Measurements from ENCODE around the gene DAG1. TPM values are rescaled to one million over a fixed set of nuclear protein-coding genes. Genes with fewer than 3 reads are reported as not detected.
A peak's percentile ranks its signal among the peaks of the same experiment; 100 is the strongest.
"Not testable (repeated sequence)": the region's sequence is repeated elsewhere in the genome, so short reads cannot be mapped to it uniquely, and the experiment has no call there.

Gene DAG1
- total and polyA plus RNA-seq, 7 experiments from 2014 or later: 5.4 to 22.3 (median 16.9) TPM

DNA sequence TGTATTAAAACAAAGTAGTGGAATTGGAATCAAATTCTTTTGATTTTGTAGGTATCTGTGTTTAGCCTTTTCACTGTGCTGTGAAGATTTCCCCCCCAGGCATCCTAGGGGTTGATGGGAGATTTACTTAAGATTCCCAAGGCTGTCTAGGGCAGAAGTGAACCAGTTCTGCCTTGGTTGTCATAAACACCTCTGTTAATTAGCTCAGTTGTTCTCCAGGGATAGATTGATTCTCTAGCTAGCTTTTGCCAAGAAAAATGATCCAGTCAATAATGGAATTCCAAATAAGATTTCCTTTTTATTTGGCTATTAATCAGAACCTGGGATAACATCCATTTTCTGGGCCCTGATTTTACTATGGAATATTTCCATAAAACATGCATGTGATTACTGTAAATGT lies 12.7 kb downstream of the DAG1 start:
- CTCF ChIA-PET: no interaction called here

DNA sequence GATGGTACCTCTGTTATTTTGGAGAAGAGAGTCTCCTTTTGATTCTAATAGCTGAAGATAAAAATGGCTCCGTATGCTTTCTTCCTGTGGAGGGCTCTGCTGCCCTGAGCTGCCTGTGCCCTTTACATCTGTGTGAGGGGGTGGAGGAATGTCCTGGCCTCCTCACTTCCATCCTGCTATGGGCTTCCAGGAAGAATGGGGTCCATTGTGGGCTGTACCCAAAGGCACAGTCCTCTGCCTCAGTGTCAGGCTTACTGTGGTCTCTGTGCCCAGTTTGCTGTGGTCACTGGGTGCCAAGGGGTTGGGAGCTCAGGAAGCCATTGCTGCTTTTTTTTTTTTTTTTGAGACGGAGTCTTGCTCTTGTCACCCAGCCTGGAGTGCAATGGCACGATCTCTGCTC lies 14.4 kb downstream of the DAG1 start:
- H3K27ac ChIP-seq (ENCODE audit: low read depth, low read length): no peak overlapping the region
- peaks cover 0 to 13% (median 0%) of the 10 kb centered on the region in 3 experiments for H3K36me3 ChIP-seq (ENCODE audit: control insufficient read depth in 2 of 3, insufficient read depth in 3 of 3, low read length in 3 of 3)
- Mint-ChIP-seq H3K9me3 (peaks cover 0 to 2% (median 0%) of the 10 kb centered on the region in 11 donors), H3K4me1 (peaks cover 0 to 22% (median 5%) of the 10 kb centered on the region in 7 donors), H3K36me3 (peaks cover 0 to 12% (median 2%) of the 10 kb centered on the region in 5 donors), H3K4me3 (no peak overlapping the region), H3K27me3 (no peaks in the 10 kb centered on the region), H3K27ac (no peak overlapping the region)
- H3K4me1 ChIP-seq (ENCODE audit: control insufficient read depth in 2 of 2, insufficient read depth in 2 of 2, low read length in 2 of 2): no peaks in the 10 kb centered on the region
- no peak overlapping the region for H3K4me3 ChIP-seq (ENCODE audit: low read length)
- no peaks in the 10 kb centered on the region for H3K27me3 ChIP-seq (ENCODE audit: control insufficient read depth in 2 of 2, insufficient read depth in 2 of 2, low read length in 2 of 2)
- intact Hi-C loops (cut with micrococcal nuclease): no loop called here
- ATAC-seq: no peak
- no peak for DNase-seq
- ChIA-PET CTCF (interaction anchor here (1.2 kb wide), 1 partner anchor 33 kb away, joined by 4 read pairs; no protein-coding TSS in a partner anchor), POLR2A (no interaction called here)
- no peaks in the 10 kb centered on the region for H3K9me3 ChIP-seq (ENCODE audit: control insufficient read depth in 2 of 3, low read length in 3 of 3)

More for the DNA sequence above, 12.7 kb downstream of the DAG1 start:
- Mint-ChIP-seq H3K27ac (no peak overlapping the region), H3K27me3 (no peaks in the 10 kb centered on the region), H3K4me3 (no peak overlapping the region), H3K4me1 (peaks cover 0 to 16% (median 5%) of the 10 kb centered on the region in 7 donors), H3K36me3 (peaks cover 0 to 7% (median 0%) of the 10 kb centered on the region in 5 donors), H3K9me3 (peaks cover 0 to 2% (median 0%) of the 10 kb centered on the region in 11 donors)
- no peak for ATAC-seq
- Histone ChIP-seq H3K27ac (ENCODE audit: low read depth, low read length) (no peak overlapping the region), H3K9me3 (ENCODE audit: control insufficient read depth in 2 of 3, low read length in 3 of 3) (no peaks in the 10 kb centered on the region), H3K4me1 (ENCODE audit: control insufficient read depth in 2 of 2, insufficient read depth in 2 of 2, low read length in 2 of 2) (no peaks in the 10 kb centered on the region), H3K27me3 (ENCODE audit: control insufficient read depth in 2 of 2, insufficient read depth in 2 of 2, low read length in 2 of 2) (no peaks in the 10 kb centered on the region), H3K36me3 (ENCODE audit: control insufficient read depth in 2 of 3, insufficient read depth in 3 of 3, low read length in 3 of 3) (peaks cover 0 to under 1% (median 0%) of the 10 kb centered on the region in 3 experiments), H3K4me3 (ENCODE audit: low read length) (no peak overlapping the region)
- POLR2A ChIA-PET: no interaction called here
- no peak for DNase-seq
- intact Hi-C loops (cut with micrococcal nuclease): no loop called here

DNA sequence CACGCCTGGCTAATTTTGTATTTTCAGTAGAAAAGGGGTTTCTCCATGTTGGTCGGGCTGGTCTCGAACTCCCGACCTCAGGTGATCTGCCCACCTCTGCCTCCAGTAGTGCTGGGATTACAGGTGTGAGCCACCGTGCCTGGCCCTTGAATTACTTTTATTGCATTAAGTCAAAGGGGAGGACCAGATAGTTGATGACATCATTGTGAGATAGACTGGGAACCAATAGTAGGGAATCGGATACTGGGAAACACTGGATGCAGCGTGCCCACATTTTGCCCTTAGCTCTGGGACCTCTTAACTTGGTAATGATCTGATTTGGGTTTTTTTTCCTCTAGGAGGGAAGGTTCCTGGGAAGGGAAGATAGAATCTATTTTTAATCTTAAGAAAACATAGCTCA lies 19.2 kb downstream of the DAG1 start:
- Histone ChIP-seq H3K36me3 (ENCODE audit: control insufficient read depth in 2 of 3, insufficient read depth in 3 of 3, low read length in 3 of 3) (peaks cover 0 to 13% (median 0%) of the 10 kb centered on the region in 3 experiments), H3K9me3 (ENCODE audit: control insufficient read depth in 2 of 3, low read length in 3 of 3) (no peaks in the 10 kb centered on the region), H3K27me3 (ENCODE audit: control insufficient read depth in 2 of 2, insufficient read depth in 2 of 2, low read length in 2 of 2) (no peaks in the 10 kb centered on the region), H3K27ac (ENCODE audit: low read depth, low read length) (no peak overlapping the region), H3K4me3 (ENCODE audit: low read length) (no peak overlapping the region), H3K4me1 (ENCODE audit: control insufficient read depth in 2 of 2, insufficient read depth in 2 of 2, low read length in 2 of 2) (no peaks in the 10 kb centered on the region)
- Mint-ChIP-seq H3K27me3 (no peaks in the 10 kb centered on the region), H3K9me3 (no peaks in the 10 kb centered on the region), H3K4me1 (peaks cover 2 to 21% (median 9%) of the 10 kb centered on the region in 7 donors), H3K4me3 (no peak overlapping the region), H3K36me3 (peaks cover 3 to 13% (median 10%) of the 10 kb centered on the region in 5 donors), H3K27ac (no peak overlapping the region)
- POLR2A ChIA-PET: no interaction called here
- CTCF ChIA-PET: no interaction called here
- DNase-seq (no peak), ATAC-seq (no peak)
- intact Hi-C loops (cut with micrococcal nuclease): no loop called here

DNA sequence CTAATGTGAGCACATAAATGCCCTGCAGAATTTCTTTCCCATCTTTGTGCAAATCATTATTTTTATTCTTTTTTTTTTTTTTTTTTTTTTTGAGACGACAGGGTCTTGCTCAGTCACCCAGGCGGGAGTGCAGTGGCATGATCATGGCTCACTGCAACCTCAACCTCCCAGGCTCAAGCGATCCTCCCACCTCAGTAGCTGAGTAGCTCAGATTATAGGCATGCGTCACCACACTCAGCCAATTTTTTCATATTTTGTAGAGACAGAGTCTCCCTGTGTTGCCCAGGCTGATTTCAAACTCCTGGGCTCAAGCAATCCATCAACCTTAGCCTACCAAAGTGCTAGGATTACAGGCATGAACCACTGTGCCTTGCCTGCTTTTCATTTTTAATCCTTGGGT lies 22.9 kb downstream of the DAG1 start:
- ATAC-seq (no peak), DNase-seq (no peak)
- Histone ChIP-seq H3K27ac (ENCODE audit: low read depth, low read length) (no peak overlapping the region), H3K27me3 (ENCODE audit: control insufficient read depth in 2 of 2, insufficient read depth in 2 of 2, low read length in 2 of 2) (no peaks in the 10 kb centered on the region), H3K4me3 (ENCODE audit: low read length) (no peak overlapping the region), H3K36me3 (ENCODE audit: control insufficient read depth in 2 of 3, insufficient read depth in 3 of 3, low read length in 3 of 3) (peaks cover 0 to 11% (median 0%) of the 10 kb centered on the region in 3 experiments), H3K9me3 (ENCODE audit: control insufficient read depth in 2 of 3, low read length in 3 of 3) (no peaks in the 10 kb centered on the region), H3K4me1 (ENCODE audit: control insufficient read depth in 2 of 2, insufficient read depth in 2 of 2, low read length in 2 of 2) (no peaks in the 10 kb centered on the region)
- no peaks in the 10 kb centered on the region for H3K9me3 Mint-ChIP-seq
- no peaks in the 10 kb centered on the region for H3K27me3 Mint-ChIP-seq
- intact Hi-C loops (cut with micrococcal nuclease): no loop called here
- peaks cover 5 to 16% (median 8%) of the 10 kb centered on the region in 7 donors for H3K4me1 Mint-ChIP-seq
- H3K27ac Mint-ChIP-seq: no peak overlapping the region
- peaks cover 3 to 12% (median 10%) of the 10 kb centered on the region in 5 donors for H3K36me3 Mint-ChIP-seq
- POLR2A ChIA-PET: no interaction called here
- CTCF ChIA-PET: no interaction called here
- H3K4me3 Mint-ChIP-seq: no peak overlapping the region

DNA sequence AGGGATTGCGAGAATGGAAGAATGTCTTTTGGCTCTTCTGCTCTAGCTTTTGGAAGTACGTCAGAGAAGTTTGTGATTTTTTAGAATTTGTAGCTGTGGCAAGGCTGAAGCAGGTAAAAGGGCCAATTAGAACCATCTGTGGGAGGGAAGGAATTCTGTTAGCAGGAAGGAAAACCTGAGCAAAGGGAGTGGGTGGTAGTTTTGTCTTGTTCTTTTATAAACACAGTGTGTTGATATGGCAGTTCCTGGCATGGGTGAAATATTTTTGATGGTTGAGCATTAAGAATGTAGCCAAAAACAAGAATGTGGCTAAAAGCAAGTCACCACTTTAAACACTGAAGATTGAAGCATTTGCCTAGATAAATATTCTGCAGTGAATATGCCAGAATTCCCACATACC lies 23.8 kb downstream of the DAG1 start:
- POLR2A ChIA-PET: interaction anchor here (0.6 kb wide), 1 partner anchor 273 kb away, joined by 9 read pairs; no protein-coding TSS in a partner anchor

DNA sequence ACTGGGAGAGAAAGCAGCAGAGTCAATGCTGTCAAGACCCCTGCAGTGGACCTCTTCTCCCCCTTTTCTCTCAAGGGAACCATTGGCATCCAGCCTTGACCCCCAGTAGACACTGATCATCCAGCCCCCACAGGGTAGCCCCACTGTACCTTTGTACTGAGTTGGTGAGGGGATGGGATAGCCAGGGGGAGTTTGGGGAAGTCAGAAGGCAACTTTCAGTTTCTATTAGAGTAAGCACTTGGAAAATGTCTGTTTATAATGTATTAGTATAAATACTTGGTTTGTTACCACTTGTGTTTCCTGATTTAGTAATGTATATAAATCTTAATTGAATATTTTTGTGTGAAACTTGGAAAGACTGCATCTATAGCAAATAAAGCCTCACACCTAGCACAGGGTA lies 25.0 kb downstream of the DAG1 start:
- Histone ChIP-seq H3K4me3 (ENCODE audit: low read length) (no peak overlapping the region), H3K36me3 (ENCODE audit: control insufficient read depth in 2 of 3, insufficient read depth in 3 of 3, low read length in 3 of 3) (no peaks in the 10 kb centered on the region), H3K4me1 (ENCODE audit: control insufficient read depth in 2 of 2, insufficient read depth in 2 of 2, low read length in 2 of 2) (no peaks in the 10 kb centered on the region), H3K27ac (ENCODE audit: low read depth, low read length) (no peak overlapping the region), H3K27me3 (ENCODE audit: control insufficient read depth in 2 of 2, insufficient read depth in 2 of 2, low read length in 2 of 2) (no peaks in the 10 kb centered on the region), H3K9me3 (ENCODE audit: control insufficient read depth in 2 of 3, low read length in 3 of 3) (no peaks in the 10 kb centered on the region)
- H3K4me3 Mint-ChIP-seq: no peak overlapping the region
- peak overlapping the region in 1 of 9 donors; percentile 26 for H3K27ac Mint-ChIP-seq
- no peaks in the 10 kb centered on the region for H3K27me3 Mint-ChIP-seq
- H3K9me3 Mint-ChIP-seq: no peaks in the 10 kb centered on the region
- no peak for DNase-seq
- ATAC-seq: no peak
- peaks cover 8 to 17% (median 11%) of the 10 kb centered on the region in 7 donors for H3K4me1 Mint-ChIP-seq
- ChIA-PET CTCF (no interaction called here), POLR2A (no interaction called here)
- intact Hi-C loops (cut with micrococcal nuclease): no loop called here
- peaks cover 3 to 10% (median 8%) of the 10 kb centered on the region in 5 donors for H3K36me3 Mint-ChIP-seq

More for the DNA sequence above, 23.8 kb downstream of the DAG1 start:
- CTCF ChIA-PET: no interaction called here
- no peak for DNase-seq
- no peak overlapping the region for H3K4me3 Mint-ChIP-seq
- peaks cover 0 to 2% (median 0%) of the 10 kb centered on the region in 3 experiments for H3K36me3 ChIP-seq (ENCODE audit: control insufficient read depth in 2 of 3, insufficient read depth in 3 of 3, low read length in 3 of 3)
- no peaks in the 10 kb centered on the region for H3K27me3 Mint-ChIP-seq
- H3K27me3 ChIP-seq (ENCODE audit: control insufficient read depth in 2 of 2, insufficient read depth in 2 of 2, low read length in 2 of 2): no peaks in the 10 kb centered on the region
- H3K4me3 ChIP-seq (ENCODE audit: low read length): no peak overlapping the region
- no peaks in the 10 kb centered on the region for H3K9me3 ChIP-seq (ENCODE audit: control insufficient read depth in 2 of 3, low read length in 3 of 3)
- H3K27ac Mint-ChIP-seq: peak overlapping the region in 2 of 9 donors; percentile 69 to 76
- peaks cover 3 to 10% (median 8%) of the 10 kb centered on the region in 5 donors for H3K36me3 Mint-ChIP-seq
- no peaks in the 10 kb centered on the region for H3K9me3 Mint-ChIP-seq
- H3K4me1 ChIP-seq (ENCODE audit: control insufficient read depth in 2 of 2, insufficient read depth in 2 of 2, low read length in 2 of 2): no peaks in the 10 kb centered on the region
- peaks cover 6 to 14% (median 11%) of the 10 kb centered on the region in 7 donors for H3K4me1 Mint-ChIP-seq
- no peak overlapping the region for H3K27ac ChIP-seq (ENCODE audit: low read depth, low read length)
- intact Hi-C loops (cut with micrococcal nuclease): no loop called here
- no peak for ATAC-seq

DNA sequence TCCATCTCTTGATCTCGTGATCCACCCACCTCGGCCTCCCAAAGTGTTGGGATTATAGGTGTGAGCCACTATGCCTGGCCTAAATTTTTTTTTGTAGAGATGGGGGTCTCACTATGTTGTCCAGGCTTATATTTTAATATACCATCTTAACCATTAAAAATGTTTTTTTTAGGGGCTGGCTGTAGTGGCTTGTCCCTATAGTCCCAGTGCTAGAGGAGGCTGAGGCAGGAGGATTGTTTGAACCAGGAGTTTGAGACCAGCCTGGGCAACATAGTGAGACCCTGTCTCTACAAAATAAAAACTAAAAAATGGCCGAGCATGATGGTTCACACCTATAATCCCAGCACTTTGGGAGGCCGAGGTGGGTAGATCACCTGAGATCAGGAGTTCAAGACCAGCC lies 26.8 kb downstream of the DAG1 start:
- POLR2A ChIA-PET: not testable (repeated sequence)
- CTCF ChIA-PET: interaction anchor here (0.6 kb wide), 1 partner anchor 158 kb away, joined by 5 read pairs; no protein-coding TSS in a partner anchor

More for the DNA sequence above, 26.8 kb downstream of the DAG1 start:
- H3K4me3 ChIP-seq (ENCODE audit: low read length); H3K27ac Mint-ChIP-seq; H3K27ac ChIP-seq (ENCODE audit: low read depth, low read length); H3K4me3 Mint-ChIP-seq; H3K4me1 ChIP-seq (ENCODE audit: control insufficient read depth in 2 of 2, insufficient read depth in 2 of 2, low read length in 2 of 2); DNase-seq; H3K9me3 ChIP-seq (ENCODE audit: control insufficient read depth in 2 of 3, low read length in 3 of 3); intact Hi-C loops (cut with micrococcal nuclease); H3K27me3 Mint-ChIP-seq; ATAC-seq; H3K9me3 Mint-ChIP-seq; H3K36me3 ChIP-seq (ENCODE audit: control insufficient read depth in 2 of 3, insufficient read depth in 3 of 3, low read length in 3 of 3); H3K27me3 ChIP-seq (ENCODE audit: control insufficient read depth in 2 of 2, insufficient read depth in 2 of 2, low read length in 2 of 2): not testable (repeated sequence)
- Mint-ChIP-seq H3K36me3 (peaks cover 6 to 15% (median 8%) of the 10 kb centered on the region in 5 donors), H3K4me1 (peaks cover 14 to 25% (median 21%) of the 10 kb centered on the region in 7 donors)
